SK-N-SH (cell line): ENCODE results near the gene LPP. TPM values are rescaled to one million over a fixed set of nuclear protein-coding genes. Genes with fewer than 3 reads are reported as not detected.

Source experiments
- CTCF ChIA-PET: fragments of 300-600, 350-600 bp; formaldehyde crosslinking; extraction: SDS; loops from one replicate; lab custom pipeline; 2021; lab: Yijun Ruan, JAX
- POLR2A ChIA-PET: fragments of 350-600 bp; sonication (Branson Sonifier 250); formaldehyde crosslinking; extraction: SDS; loops from one replicate; lab custom pipeline; 2020; ENCODE audit warnings: antibody characterized with exemption, inconsistent platforms; lab: Yijun Ruan, JAX
- DNase-seq: peaks from one replicate; pipeline ENCODE4 v3.0.0; 2012
- H2AFZ ChIP-seq: fragments of 200-600 bp; sonication (generic); 2 replicates; pipeline ENCODE4 v1.8.1; 2016; ENCODE audit warnings: antibody characterized with exemption, mild to moderate bottlenecking, low read depth
- H3F3A ChIP-seq: fragments of 200-600 bp; sonication (generic); replicated peaks from 2 replicates; pipeline ENCODE3; 2016; ENCODE audit warnings: antibody characterized with exemption, mild to moderate bottlenecking; ENCODE audit not compliant: insufficient read depth
- H3K27ac ChIP-seq, 2 experiments: fragments of 200-500 bp in 1 of 2; fragments of 200-600 bp in 1 of 2; sonication (Bioruptor generic) in 1 of 2; sonication (generic), shearing (Covaris generic) in 1 of 2; 2 replicates each; pipeline versions ENCODE4 v1.5.1 to v1.6.1; 2014 to 2016; ENCODE audit warnings: low read depth in 2 of 2, inconsistent platforms in 1 of 2, low read length in 1 of 2, mild to moderate bottlenecking in 1 of 2, mixed read lengths in 1 of 2
- H3K27me3 ChIP-seq: fragments of 200-600 bp; sonication (generic), shearing (Covaris generic); 2 replicates; pipeline ENCODE4 v1.6.1; 2016; ENCODE audit warnings: mixed run types; ENCODE audit not compliant: insufficient read depth
- H3K36me3 ChIP-seq, 2 experiments: fragments of 200-500 bp in 1 of 2; fragments of 200-600 bp in 1 of 2; sonication (Bioruptor generic) in 1 of 2; sonication (generic) in 1 of 2; replicated peaks in 1 of 2; 2 replicates each; pipeline versions ENCODE3 to v1.5.1; 2014 to 2016; ENCODE audit warnings: low read length in 1 of 2, mild to moderate bottlenecking in 1 of 2; ENCODE audit not compliant: insufficient read depth in 2 of 2, control insufficient read depth in 1 of 2
- H3K4me1 ChIP-seq, 2 experiments: fragments of 200-500 bp in 1 of 2; fragments of 200-600 bp in 1 of 2; sonication (Bioruptor generic) in 1 of 2; sonication (generic), shearing (Covaris generic) in 1 of 2; 2 replicates each; pipeline versions ENCODE4 v1.5.1 to v1.6.1; 2014 to 2016; ENCODE audit warnings: low read depth in 1 of 2, low read length in 1 of 2, mixed run types in 1 of 2; ENCODE audit not compliant: insufficient read depth in 2 of 2, control insufficient read depth in 1 of 2
- H3K4me2 ChIP-seq: fragments of 200-600 bp; sonication (generic), shearing (Covaris generic); 2 replicates; pipeline ENCODE4 v1.6.1; 2017; ENCODE audit warnings: mixed run types
- H3K4me3 ChIP-seq, 2 experiments: fragments of 200-500 bp in 1 of 2; fragments of 200-600 bp in 1 of 2; sonication (Bioruptor generic) in 1 of 2; sonication (generic), shearing (Covaris generic) in 1 of 2; 2 replicates each; pipeline versions ENCODE4 v1.5.1 to v1.8.1; 2014 to 2016; ENCODE audit warnings: low read depth in 2 of 2, inconsistent platforms in 1 of 2, low read length in 1 of 2, mild to moderate bottlenecking in 1 of 2, mixed read lengths in 1 of 2, moderate library complexity in 1 of 2
- H3K79me2 ChIP-seq: fragments of 200-600 bp; sonication (generic); 2 replicates; pipeline ENCODE4 v1.8.1; 2017; ENCODE audit warnings: mild to moderate bottlenecking; ENCODE audit not compliant: insufficient read depth
- H3K9ac ChIP-seq: fragments of 200-600 bp; sonication (generic); 2 replicates; pipeline ENCODE4 v1.6.1; 2017; ENCODE audit warnings: mixed run types
- H3K9me2 ChIP-seq: fragments of 200-600 bp; sonication (generic); 2 replicates; pipeline ENCODE4 v1.6.1; 2017; ENCODE audit warnings: mixed run types
- H3K9me3 ChIP-seq: fragments of 200-600 bp; sonication (generic); 2 replicates; pipeline ENCODE4 v1.6.1; 2017; ENCODE audit warnings: mixed run types, mild to moderate bottlenecking, moderate library complexity
- H4K20me1 ChIP-seq: fragments of 200-600 bp; sonication (generic); 2 replicates; pipeline ENCODE4 v1.6.1; 2017; ENCODE audit warnings: mild to moderate bottlenecking, mixed run types; ENCODE audit not compliant: insufficient read depth
- CTCF ChIP-seq: fragments of 200-600 bp; sonication (generic); IDR thresholded peaks from 2 replicates; pipeline ENCODE4 v1.6.1; 2017; ENCODE audit warnings: antibody characterized with exemption, mild to moderate bottlenecking, moderate library complexity
- EP300 ChIP-seq, 2 experiments: IDR thresholded peaks; 2 replicates each; pipeline versions ENCODE4 v1.4.0 to v1.6.1; 2012; ENCODE audit warnings: borderline replicate concordance in 1 of 2, low read depth in 1 of 2, low read length in 1 of 2
- EZH2phosphoT487 ChIP-seq: fragments of 200-600 bp; sonication (generic); IDR thresholded peaks from 2 replicates; pipeline ENCODE4 v1.6.1; 2017; ENCODE audit warnings: low read depth, mixed run types, mild to moderate bottlenecking, antibody characterized with exemption, moderate library complexity, borderline replicate concordance
- FOXJ3 ChIP-seq: sonication (generic); formaldehyde crosslinking; IDR thresholded peaks from 2 replicates; pipeline ENCODE4 v1.5.1; 2020; ENCODE audit warnings: mild to moderate bottlenecking, missing genetic modification reagents
- GABPA ChIP-seq: IDR thresholded peaks from 2 replicates; pipeline ENCODE4 v1.4.0; 2012; ENCODE audit warnings: low read depth, mild to moderate bottlenecking
- GATA2 ChIP-seq: sonication (generic); formaldehyde crosslinking; IDR thresholded peaks from 2 replicates; pipeline ENCODE4 v1.5.0; 2020; ENCODE audit warnings: mild to moderate bottlenecking, missing genetic modification reagents
- NFIC ChIP-seq: IDR thresholded peaks from 2 replicates; pipeline ENCODE4 v1.4.0; 2012; ENCODE audit warnings: borderline replicate concordance
- PBX3 ChIP-seq: IDR thresholded peaks from 2 replicates; pipeline ENCODE4; 2012
- RXRA ChIP-seq: IDR thresholded peaks from 2 replicates; pipeline ENCODE4 v1.4.0; 2012; ENCODE audit warnings: low read depth, mild to moderate bottlenecking, borderline replicate concordance
- SIN3A ChIP-seq: IDR thresholded peaks from 2 replicates; pipeline ENCODE4 v1.6.1; 2012; ENCODE audit warnings: low read depth, mild to moderate bottlenecking, low read length, moderate library complexity, borderline replicate concordance
- SMC3 ChIP-seq: IDR thresholded peaks from 2 replicates; pipeline ENCODE4 v1.6.1; 2012; ENCODE audit warnings: low read depth, low read length, improper control_type of control experiment
- TEAD4 ChIP-seq: IDR thresholded peaks from 2 replicates; pipeline ENCODE4 v1.4.0; 2012; ENCODE audit warnings: mild to moderate bottlenecking, borderline replicate concordance; ENCODE audit not compliant: insufficient read depth
- USF1 ChIP-seq: IDR thresholded peaks from 2 replicates; pipeline ENCODE4 v1.4.0; 2012; ENCODE audit warnings: low read depth, borderline replicate concordance
- YY1 ChIP-seq: IDR thresholded peaks from 2 replicates; pipeline ENCODE4 v1.4.0; 2012; ENCODE audit warnings: low read depth, mild to moderate bottlenecking
- ZBTB33 ChIP-seq: IDR thresholded peaks from 2 replicates; pipeline ENCODE4 v1.4.0; 2012; ENCODE audit warnings: low read depth, borderline replicate concordance
- WGBS: methylation state at CpG from one replicate; pipeline ENCODE4 v1.1.6; 2017; ENCODE audit warnings: low lambda C conversion rate; 5-methylcytosine and 5-hydroxymethylcytosine counted together
- polyA plus RNA-seq, 3 experiments: library from polyadenylated mRNA; depleted of rRNA; stranded (reverse); fragments of >200 nt; gene quantifications; 2 replicates each; pipeline ENCODE4 v1.2.3, GENCODE V29; 2012
- TF ChIP-seq, protein P1 (sequence below): fragments of 150-350 bp; IDR thresholded peaks from 2 replicates; pipeline ENCODE4 v1.6.1; 2016; ENCODE audit warnings: mild to moderate bottlenecking, low read depth, low read length
- TF ChIP-seq, protein P2 (sequence below): IDR thresholded peaks from 2 replicates; pipeline ENCODE4 v1.4.0; 2012; ENCODE audit warnings: low read depth
- TF ChIP-seq, protein P3 (sequence below): fragments of 150-350 bp; IDR thresholded peaks from 2 replicates; pipeline ENCODE4 v1.6.1; 2017; ENCODE audit warnings: antibody characterized with exemption, low read length, low read depth, borderline replicate concordance

LPP gene
- polyA plus RNA-seq, 1 of the 3 experiments (the other 2 are of a cell fraction) = 6.6 TPM

DNA sequence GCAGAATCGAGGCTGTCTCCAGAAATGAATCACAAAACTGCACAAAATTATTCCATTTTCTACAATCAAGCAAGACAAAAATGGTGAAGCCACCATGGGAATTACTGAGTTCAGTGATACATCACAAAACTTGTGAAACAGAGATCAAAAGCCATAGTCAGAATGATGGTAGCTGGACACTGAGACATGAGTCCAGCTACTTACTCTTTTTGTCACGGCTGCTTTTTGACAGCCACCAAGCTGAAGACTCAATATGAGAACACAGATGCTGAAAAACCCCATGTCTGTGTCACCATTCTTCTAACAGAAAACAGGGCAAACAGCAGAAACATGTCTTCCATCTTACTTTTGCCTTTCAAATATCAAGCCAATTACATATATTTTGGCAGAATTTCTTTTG, 237.6 kb downstream of the LPP start:
- WGBS = 78% methylated on average over 2 of the region's 2 CpGs
- TF ChIP-seq, protein P1, sequence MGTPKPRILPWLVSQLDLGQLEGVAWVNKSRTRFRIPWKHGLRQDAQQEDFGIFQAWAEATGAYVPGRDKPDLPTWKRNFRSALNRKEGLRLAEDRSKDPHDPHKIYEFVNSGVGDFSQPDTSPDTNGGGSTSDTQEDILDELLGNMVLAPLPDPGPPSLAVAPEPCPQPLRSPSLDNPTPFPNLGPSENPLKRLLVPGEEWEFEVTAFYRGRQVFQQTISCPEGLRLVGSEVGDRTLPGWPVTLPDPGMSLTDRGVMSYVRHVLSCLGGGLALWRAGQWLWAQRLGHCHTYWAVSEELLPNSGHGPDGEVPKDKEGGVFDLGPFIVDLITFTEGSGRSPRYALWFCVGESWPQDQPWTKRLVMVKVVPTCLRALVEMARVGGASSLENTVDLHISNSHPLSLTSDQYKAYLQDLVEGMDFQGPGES = no peak
- TF ChIP-seq GABPA = no peak
- no peak for TF ChIP-seq CTCF
- no peak for TF ChIP-seq EP300 (IDR thresholded peaks at IDR 0.05; ENCODE audit: borderline replicate concordance in 1 of 2, low read depth in 1 of 2, low read length in 1 of 2)
- no peak for TF ChIP-seq SMC3
- TF ChIP-seq PBX3 = no peak
- no peak for TF ChIP-seq SIN3A
- no peak for TF ChIP-seq GATA2
- TF ChIP-seq RXRA = no peak
- TF ChIP-seq YY1 = no peak
- TF ChIP-seq NFIC = no peak
- TF ChIP-seq EZH2phosphoT487 = no peak
- TF ChIP-seq, protein P2, sequence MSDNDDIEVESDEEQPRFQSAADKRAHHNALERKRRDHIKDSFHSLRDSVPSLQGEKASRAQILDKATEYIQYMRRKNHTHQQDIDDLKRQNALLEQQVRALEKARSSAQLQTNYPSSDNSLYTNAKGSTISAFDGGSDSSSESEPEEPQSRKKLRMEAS = no peak
- TF ChIP-seq USF1 = no peak
- TF ChIP-seq, protein P3, sequence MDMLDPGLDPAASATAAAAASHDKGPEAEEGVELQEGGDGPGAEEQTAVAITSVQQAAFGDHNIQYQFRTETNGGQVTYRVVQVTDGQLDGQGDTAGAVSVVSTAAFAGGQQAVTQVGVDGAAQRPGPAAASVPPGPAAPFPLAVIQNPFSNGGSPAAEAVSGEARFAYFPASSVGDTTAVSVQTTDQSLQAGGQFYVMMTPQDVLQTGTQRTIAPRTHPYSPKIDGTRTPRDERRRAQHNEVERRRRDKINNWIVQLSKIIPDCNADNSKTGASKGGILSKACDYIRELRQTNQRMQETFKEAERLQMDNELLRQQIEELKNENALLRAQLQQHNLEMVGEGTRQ = no peak
- no peak for TF ChIP-seq FOXJ3 (CRISPR knock-in tag)
- TF ChIP-seq ZBTB33 = no peak
- TF ChIP-seq TEAD4 = no peak
- peaks cover 84% of the 10 kb centered on the region for H3K79me2 ChIP-seq

More for the DNA sequence above, 237.6 kb downstream of the LPP start:
- H2AFZ ChIP-seq = no peak overlapping the region
- no peaks in the 10 kb centered on the region for H3K36me3 ChIP-seq
- no peaks in the 10 kb centered on the region for H3K27me3 ChIP-seq
- POLR2A ChIA-PET = no interaction called here
- no peaks in the 10 kb centered on the region for H3K9me3 ChIP-seq
- H3K4me3 ChIP-seq = no peak overlapping the region
- peaks cover 0 to 4% of the 10 kb centered on the region in 2 experiments; a peak in 1 of 4 replicates for H3K4me1 ChIP-seq
- H4K20me1 ChIP-seq = peaks cover 6% of the 10 kb centered on the region
- CTCF ChIA-PET = no interaction called here
- DNase-seq = no peak
- no peak overlapping the region for H3K27ac ChIP-seq
- no peak overlapping the region for H3K4me2 ChIP-seq
- no peak overlapping the region for H3K9ac ChIP-seq
- H3F3A ChIP-seq = peaks cover 3% of the 10 kb centered on the region
- no peaks in the 10 kb centered on the region for H3K9me2 ChIP-seq
